Type B pancreatic cell (in vitro differentiated cells): ENCODE results near the gene PRH1. TPM values are rescaled to one million over a fixed set of nuclear protein-coding genes. Genes with fewer than 3 reads are reported as not detected.

Experiments used
- DNase-seq: peaks from one replicate; pipeline ENCODE4 v3.0.0; 2021; ENCODE audit warnings: mixed read lengths; ENCODE audit not compliant: unreplicated experiment; ENCODE audit errors: extremely low spot score
- H3K27ac Mint-ChIP-seq: 2 replicates; pipeline ENCODE4 v1.8.0; 2021; ENCODE audit warnings: mild to moderate bottlenecking, mixed read lengths
- H3K27me3 Mint-ChIP-seq: 2 replicates; pipeline ENCODE4 v1.8.0; 2021; ENCODE audit warnings: mixed read lengths
- H3K36me3 Mint-ChIP-seq: 2 replicates; pipeline ENCODE4 v1.8.0; 2021; ENCODE audit warnings: mixed read lengths
- H3K4me1 Mint-ChIP-seq: one replicate; pipeline ENCODE4 v1.8.0; 2021; ENCODE audit warnings: mixed read lengths; ENCODE audit not compliant: unreplicated experiment
- H3K4me3 Mint-ChIP-seq: 2 replicates; pipeline ENCODE4 v1.8.0; 2021; ENCODE audit warnings: mild to moderate bottlenecking, mixed read lengths
- H3K9me3 Mint-ChIP-seq: 2 replicates; pipeline ENCODE4 v1.8.0; 2021; ENCODE audit warnings: mixed read lengths
- CTCF ChIP-seq: fragments of 200-600 bp; sonication (generic); conservative IDR thresholded peaks from 2 replicates; pipeline ENCODE4 v1.5.0; 2021; ENCODE audit warnings: antibody characterized with exemption, mild to moderate bottlenecking
- total RNA-seq: library from RNA; stranded (reverse); gene quantifications from 2 replicates; pipeline ENCODE4 v1.2.1, GENCODE V29; 2021; ENCODE audit warnings: low replicate concordance

Gene PRH1
- total RNA-seq, 1 donor from 2014 or later = 16.8 TPM

- H3K9me3 Mint-ChIP-seq = peaks cover 12% of the 10 kb centered on the region
- no peak for DNase-seq
- H3K4me1 Mint-ChIP-seq = no peaks in the 10 kb centered on the region
- H3K36me3 Mint-ChIP-seq = peaks cover 66% of the 10 kb centered on the region
- no peak for TF ChIP-seq CTCF
- H3K27ac Mint-ChIP-seq = no peak overlapping the region
- H3K4me3 Mint-ChIP-seq = no peak overlapping the region
- no peaks in the 10 kb centered on the region for H3K27me3 Mint-ChIP-seq
Observed at GRCh38 chr12:10861366-10861765, 22.7 kb downstream of the PRH1 start.

- H3K27ac Mint-ChIP-seq = no peak overlapping the region
- TF ChIP-seq CTCF = no peak
- no peak for DNase-seq
- H3K9me3 Mint-ChIP-seq = peaks cover 5% of the 10 kb centered on the region
- H3K4me3 Mint-ChIP-seq = no peak overlapping the region
- H3K4me1 Mint-ChIP-seq = no peaks in the 10 kb centered on the region
- H3K36me3 Mint-ChIP-seq = peaks cover 72% of the 10 kb centered on the region
- H3K27me3 Mint-ChIP-seq = no peaks in the 10 kb centered on the region
Observed at GRCh38 chr12:10855807-10856206, 28.2 kb downstream of the PRH1 start.

GRCh38 chr12:10853776-10854175, 30.3 kb downstream of the PRH1 start:
- H3K4me3 Mint-ChIP-seq = no peak overlapping the region
- H3K36me3 Mint-ChIP-seq = peaks cover 57% of the 10 kb centered on the region
- no peak for TF ChIP-seq CTCF
- no peaks in the 10 kb centered on the region for H3K4me1 Mint-ChIP-seq
- no peaks in the 10 kb centered on the region for H3K27me3 Mint-ChIP-seq
- no peak overlapping the region for H3K27ac Mint-ChIP-seq
- H3K9me3 Mint-ChIP-seq = peaks cover 5% of the 10 kb centered on the region
- DNase-seq = no peak

DNA sequence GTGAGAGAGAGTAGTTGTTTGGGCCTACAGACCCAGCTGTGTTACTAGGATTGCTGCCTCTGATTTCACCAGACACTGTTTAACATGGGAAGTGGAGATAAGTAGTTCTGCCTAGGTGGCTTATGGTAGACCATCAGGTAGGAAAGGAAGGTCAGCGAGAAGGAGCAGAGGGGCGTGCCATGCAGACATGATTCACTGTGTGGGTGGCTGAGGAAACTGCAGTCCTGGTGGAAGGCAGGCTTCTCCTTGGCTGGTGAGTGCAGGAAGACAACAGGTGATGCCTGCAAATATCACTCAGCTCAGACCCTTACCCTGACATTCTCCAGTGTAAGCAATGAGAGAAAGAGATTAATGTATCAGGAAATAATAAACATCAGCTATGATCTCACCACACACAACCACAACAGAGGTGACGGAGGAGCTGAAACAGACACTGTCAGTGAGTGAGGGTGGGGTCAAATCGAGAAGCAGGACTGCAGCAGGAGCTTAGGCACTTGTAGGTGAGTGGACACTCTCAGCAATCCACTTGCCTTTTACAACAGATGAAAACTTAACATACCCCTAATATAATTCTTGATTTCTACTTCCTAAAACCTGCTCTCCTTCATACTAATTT, 32.7 kb downstream of the PRH1 start:
- Mint-ChIP-seq H3K36me3 (peaks cover 52% of the 10 kb centered on the region), H3K4me3 (no peak overlapping the region), H3K9me3 (no peaks in the 10 kb centered on the region), H3K27me3 (no peaks in the 10 kb centered on the region), H3K4me1 (no peaks in the 10 kb centered on the region), H3K27ac (no peak overlapping the region)
- TF ChIP-seq CTCF = no peak
- no peak for DNase-seq

GRCh38 chr12:10849425-10849878, 34.6 kb downstream of the PRH1 start, which contains the start of gene PRR4:
TSS of gene PRR4 (minus strand) at chr12:10849475. CDS start at chr12:10849437, 38 bp downstream.
- H3K27me3 Mint-ChIP-seq = no peaks in the 10 kb centered on the region
- TF ChIP-seq CTCF = no peak
- peaks cover 48% of the 10 kb centered on the region for H3K36me3 Mint-ChIP-seq
- no peak within 1 kb of the TSS for H3K27ac Mint-ChIP-seq
- H3K4me3 Mint-ChIP-seq = no peak within 1 kb of the TSS
- H3K4me1 Mint-ChIP-seq = no peaks in the 10 kb centered on the region
- no peaks in the 10 kb centered on the region for H3K9me3 Mint-ChIP-seq
- DNase-seq = no peak
